Measurements from ENCODE around the gene EBLN2.

DNA sequence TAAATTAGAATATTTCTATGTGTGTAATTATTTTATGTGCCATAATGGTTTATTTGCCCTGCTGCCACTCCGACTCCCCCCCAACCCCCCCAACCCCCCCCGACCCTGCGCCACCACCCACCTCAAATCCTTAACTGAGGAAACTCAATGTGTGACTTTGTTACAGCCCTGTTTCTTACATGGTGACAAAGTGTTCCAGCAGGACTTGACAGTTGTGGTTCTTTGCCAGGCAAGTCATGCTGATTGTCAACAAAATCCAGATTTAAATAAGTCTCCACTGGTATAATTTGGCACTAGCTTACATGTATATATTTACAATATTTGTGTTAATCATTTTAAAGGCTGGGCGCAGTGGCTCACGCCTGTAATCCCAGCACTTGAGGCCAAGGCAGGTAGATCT lies 7.7 kb downstream of the EBLN2 start:
- TF ChIP-seq, protein P1, sequence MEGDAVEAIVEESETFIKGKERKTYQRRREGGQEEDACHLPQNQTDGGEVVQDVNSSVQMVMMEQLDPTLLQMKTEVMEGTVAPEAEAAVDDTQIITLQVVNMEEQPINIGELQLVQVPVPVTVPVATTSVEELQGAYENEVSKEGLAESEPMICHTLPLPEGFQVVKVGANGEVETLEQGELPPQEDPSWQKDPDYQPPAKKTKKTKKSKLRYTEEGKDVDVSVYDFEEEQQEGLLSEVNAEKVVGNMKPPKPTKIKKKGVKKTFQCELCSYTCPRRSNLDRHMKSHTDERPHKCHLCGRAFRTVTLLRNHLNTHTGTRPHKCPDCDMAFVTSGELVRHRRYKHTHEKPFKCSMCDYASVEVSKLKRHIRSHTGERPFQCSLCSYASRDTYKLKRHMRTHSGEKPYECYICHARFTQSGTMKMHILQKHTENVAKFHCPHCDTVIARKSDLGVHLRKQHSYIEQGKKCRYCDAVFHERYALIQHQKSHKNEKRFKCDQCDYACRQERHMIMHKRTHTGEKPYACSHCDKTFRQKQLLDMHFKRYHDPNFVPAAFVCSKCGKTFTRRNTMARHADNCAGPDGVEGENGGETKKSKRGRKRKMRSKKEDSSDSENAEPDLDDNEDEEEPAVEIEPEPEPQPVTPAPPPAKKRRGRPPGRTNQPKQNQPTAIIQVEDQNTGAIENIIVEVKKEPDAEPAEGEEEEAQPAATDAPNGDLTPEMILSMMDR (IDR thresholded peaks at IDR 0.05), result no peak
- no peak for TF ChIP-seq POLR2A (IDR thresholded peaks at IDR 0.05)

All from testis (tissue), 2 donors.